ENCODE results near the gene TMEM182. TPM values are rescaled to one million over a fixed set of nuclear protein-coding genes. Genes with fewer than 3 reads are reported as not detected.
A peak's percentile ranks its signal among the peaks of the same experiment; 100 is the strongest.

TMEM182 gene
- total RNA-seq, 1 donor from 2014 or later = 3.9 TPM

- no peaks in the 10 kb centered on the region for H3K4me1 Mint-ChIP-seq
- H3K4me3 Mint-ChIP-seq = no peak overlapping the region
- peaks cover 2% of the 10 kb centered on the region for H3K27me3 Mint-ChIP-seq
- intact Hi-C loops (cut with micrococcal nuclease) = no loop called here
- H3K9me3 Mint-ChIP-seq = no peaks in the 10 kb centered on the region
- no peaks in the 10 kb centered on the region for H3K36me3 Mint-ChIP-seq (ENCODE audit: low read depth)
- DNase-seq = peak; percentile 80
- no peak overlapping the region for H3K27ac Mint-ChIP-seq
These were observed 78.0 kb downstream of the TMEM182 start for GRCh38 chr2:102839668-102840388.

GRCh38 chr2:102841107-102841840 is 79.4 kb downstream of the TMEM182 start:
- no peaks in the 10 kb centered on the region for H3K9me3 Mint-ChIP-seq
- H3K36me3 Mint-ChIP-seq (ENCODE audit: low read depth) = no peaks in the 10 kb centered on the region
- DNase-seq = peak; percentile 76
- no peak overlapping the region for H3K27ac Mint-ChIP-seq
- H3K4me1 Mint-ChIP-seq = no peaks in the 10 kb centered on the region
- H3K27me3 Mint-ChIP-seq = peaks cover 2% of the 10 kb centered on the region
- H3K4me3 Mint-ChIP-seq = no peak overlapping the region
- intact Hi-C loops (cut with micrococcal nuclease) = no loop called here

DNA sequence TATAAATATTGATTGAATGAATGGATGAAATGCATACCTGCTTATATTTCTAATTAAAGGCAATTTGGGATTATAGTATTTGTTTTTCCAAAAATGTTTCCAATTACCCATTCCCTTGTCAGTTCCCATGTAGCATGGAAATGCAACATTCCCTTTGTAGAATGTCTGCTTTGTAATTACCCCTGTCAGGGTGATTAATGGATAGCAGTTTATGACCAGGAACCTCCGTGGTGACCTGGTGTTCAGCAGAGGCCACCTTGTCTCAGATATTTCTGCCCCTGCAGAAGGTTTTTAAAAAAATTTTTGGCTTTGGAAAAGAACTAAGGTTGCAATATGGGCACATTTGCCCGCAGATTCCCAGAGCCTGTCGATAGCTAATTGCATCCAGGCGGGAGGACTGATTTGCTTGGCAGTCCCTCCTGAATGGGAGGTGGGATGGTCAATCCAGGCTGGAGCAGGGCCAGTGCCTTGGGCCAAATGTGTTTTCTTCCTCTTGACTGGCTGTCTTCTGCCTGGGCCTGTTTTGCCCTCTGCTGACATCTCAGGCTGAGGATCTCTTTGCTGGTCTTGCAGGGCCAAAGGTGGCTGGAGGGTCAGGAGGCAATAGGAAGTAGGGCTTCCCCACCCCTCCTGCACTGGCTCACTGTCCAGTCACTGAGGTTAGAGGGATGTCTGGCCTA is 82.1 kb downstream of the TMEM182 start:
- H3K27me3 Mint-ChIP-seq = peaks cover 7% of the 10 kb centered on the region
- H3K36me3 Mint-ChIP-seq (ENCODE audit: low read depth) = no peaks in the 10 kb centered on the region
- no peak for DNase-seq
- H3K4me1 Mint-ChIP-seq = no peaks in the 10 kb centered on the region
- H3K4me3 Mint-ChIP-seq = no peak overlapping the region
- no peak overlapping the region for H3K27ac Mint-ChIP-seq
- intact Hi-C loops (cut with micrococcal nuclease) = no loop called here
- no peaks in the 10 kb centered on the region for H3K9me3 Mint-ChIP-seq

DNA sequence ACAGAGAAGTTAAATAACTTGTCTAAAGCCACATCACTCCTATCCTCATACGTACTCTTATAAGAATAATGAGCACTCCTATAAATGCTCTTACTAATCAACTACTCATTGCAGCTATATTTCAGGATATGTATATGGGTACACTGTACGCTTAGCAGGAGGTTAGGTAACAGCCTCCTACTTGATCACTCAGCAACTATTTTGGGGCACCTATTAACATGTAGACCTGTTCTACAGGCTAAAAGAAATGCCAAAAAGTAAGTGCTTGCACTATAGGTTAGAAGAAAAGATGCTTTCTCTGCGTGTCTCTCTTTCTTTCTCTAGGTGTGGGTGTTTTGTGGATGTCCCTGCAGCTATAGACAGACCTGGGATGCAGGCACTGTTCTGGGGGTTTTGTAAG is 83.1 kb downstream of the TMEM182 start:
- intact Hi-C loops (cut with micrococcal nuclease) = no loop called here
- H3K9me3 Mint-ChIP-seq = no peaks in the 10 kb centered on the region
- H3K36me3 Mint-ChIP-seq (ENCODE audit: low read depth) = no peaks in the 10 kb centered on the region
- H3K4me3 Mint-ChIP-seq = no peak overlapping the region
- no peaks in the 10 kb centered on the region for H3K4me1 Mint-ChIP-seq
- DNase-seq = no peak
- H3K27me3 Mint-ChIP-seq = peaks cover 10% of the 10 kb centered on the region
- no peak overlapping the region for H3K27ac Mint-ChIP-seq

GRCh38 chr2:102848366-102848839 is 86.6 kb downstream of the TMEM182 start:
- no peak for DNase-seq
- Mint-ChIP-seq H3K36me3 (ENCODE audit: low read depth) (no peaks in the 10 kb centered on the region), H3K27ac (no peak overlapping the region), H3K27me3 (peaks cover 11% of the 10 kb centered on the region), H3K4me3 (no peak overlapping the region), H3K4me1 (no peaks in the 10 kb centered on the region), H3K9me3 (no peaks in the 10 kb centered on the region)
- intact Hi-C loops (cut with micrococcal nuclease) = no loop called here

DNA sequence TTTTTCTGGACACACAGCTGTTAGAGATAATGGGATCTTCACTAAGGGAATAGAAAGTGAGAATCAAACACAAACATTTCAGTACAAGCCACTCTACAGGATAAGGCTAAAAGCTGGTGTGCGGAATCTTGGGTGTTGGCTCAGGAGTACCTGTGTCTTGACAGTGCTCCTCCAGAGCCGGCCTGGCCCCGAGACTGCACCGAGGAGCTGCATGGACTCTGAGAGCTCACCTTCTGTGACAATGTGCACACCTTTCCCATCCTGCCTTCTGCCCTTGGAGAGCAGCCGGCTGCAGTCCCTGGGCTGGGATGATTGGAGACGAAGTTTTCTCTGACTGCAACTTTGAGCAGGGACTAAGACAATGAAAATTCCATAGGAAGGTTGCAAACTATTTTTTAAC is 89.1 kb downstream of the TMEM182 start:
- H3K9me3 Mint-ChIP-seq = no peaks in the 10 kb centered on the region
- DNase-seq = no peak
- no peak overlapping the region for H3K4me3 Mint-ChIP-seq
- intact Hi-C loops (cut with micrococcal nuclease) = no loop called here
- no peaks in the 10 kb centered on the region for H3K4me1 Mint-ChIP-seq
- no peaks in the 10 kb centered on the region for H3K36me3 Mint-ChIP-seq (ENCODE audit: low read depth)
- peaks cover 11% of the 10 kb centered on the region for H3K27me3 Mint-ChIP-seq
- H3K27ac Mint-ChIP-seq = no peak overlapping the region

DNA sequence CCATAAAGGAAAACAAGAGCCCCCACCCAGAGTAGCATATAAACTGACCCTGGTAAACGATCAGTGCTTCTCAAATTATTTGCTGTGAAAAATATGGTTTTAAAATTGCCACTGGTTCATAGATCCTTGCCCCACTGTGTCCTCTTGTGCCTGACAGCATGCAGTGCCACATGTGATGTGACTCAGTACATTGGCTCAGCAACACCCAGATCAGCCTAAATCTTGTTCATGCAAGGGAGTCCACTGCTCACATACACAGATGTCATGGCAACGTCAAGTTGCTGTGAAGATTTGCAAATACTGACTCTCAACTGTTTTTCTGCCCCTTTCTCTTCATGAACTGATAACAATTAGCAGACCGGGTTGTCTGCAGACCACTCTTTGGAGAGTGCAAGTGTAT is 91.0 kb downstream of the TMEM182 start:
- Mint-ChIP-seq H3K27me3 (peaks cover 10% of the 10 kb centered on the region), H3K27ac (no peak overlapping the region), H3K36me3 (ENCODE audit: low read depth) (no peaks in the 10 kb centered on the region), H3K4me3 (no peak overlapping the region), H3K9me3 (no peaks in the 10 kb centered on the region), H3K4me1 (no peaks in the 10 kb centered on the region)
- intact Hi-C loops (cut with micrococcal nuclease) = no loop called here
- DNase-seq = no peak

Other genes starting within 250 kb of the TMEM182 start
- gene SLC9A2, start 142.5 kb upstream of the TMEM182 start, total RNA-seq = not detected in 2 replicates